NCI-H446 (cell line): ENCODE data around the gene CRELD1.

Source experiments
- DNase-seq, 2 experiments: peaks; one replicate each; lab custom pipeline; 2025; lab: John Stamatoyannopoulos, UW

Gene CRELD1

DNA sequence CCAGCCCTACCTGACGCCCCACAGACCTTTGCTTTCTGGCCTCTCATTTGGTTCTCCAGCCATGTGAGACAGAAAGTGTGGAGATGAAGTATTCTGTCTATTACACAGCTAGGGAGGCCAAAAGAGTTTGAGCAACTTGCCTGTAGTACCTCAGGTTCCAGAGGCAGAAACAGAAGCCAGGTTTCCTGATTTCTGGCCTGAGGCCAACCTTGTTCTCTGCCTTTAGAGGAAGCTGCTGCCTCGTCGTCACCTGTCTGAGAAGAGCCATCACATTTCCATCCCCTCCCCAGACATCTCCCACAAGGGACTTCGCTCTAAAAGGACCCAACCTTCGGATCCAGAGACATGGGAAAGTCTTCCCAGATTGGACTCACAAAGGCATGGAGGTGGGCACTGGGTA, 27.2 kb upstream of the CRELD1 start:
- DNase-seq, result no peak

- DNase-seq, result no peak
Observed at GRCh38 chr3:9908286-9908685, 25.3 kb upstream of the CRELD1 start.

DNA sequence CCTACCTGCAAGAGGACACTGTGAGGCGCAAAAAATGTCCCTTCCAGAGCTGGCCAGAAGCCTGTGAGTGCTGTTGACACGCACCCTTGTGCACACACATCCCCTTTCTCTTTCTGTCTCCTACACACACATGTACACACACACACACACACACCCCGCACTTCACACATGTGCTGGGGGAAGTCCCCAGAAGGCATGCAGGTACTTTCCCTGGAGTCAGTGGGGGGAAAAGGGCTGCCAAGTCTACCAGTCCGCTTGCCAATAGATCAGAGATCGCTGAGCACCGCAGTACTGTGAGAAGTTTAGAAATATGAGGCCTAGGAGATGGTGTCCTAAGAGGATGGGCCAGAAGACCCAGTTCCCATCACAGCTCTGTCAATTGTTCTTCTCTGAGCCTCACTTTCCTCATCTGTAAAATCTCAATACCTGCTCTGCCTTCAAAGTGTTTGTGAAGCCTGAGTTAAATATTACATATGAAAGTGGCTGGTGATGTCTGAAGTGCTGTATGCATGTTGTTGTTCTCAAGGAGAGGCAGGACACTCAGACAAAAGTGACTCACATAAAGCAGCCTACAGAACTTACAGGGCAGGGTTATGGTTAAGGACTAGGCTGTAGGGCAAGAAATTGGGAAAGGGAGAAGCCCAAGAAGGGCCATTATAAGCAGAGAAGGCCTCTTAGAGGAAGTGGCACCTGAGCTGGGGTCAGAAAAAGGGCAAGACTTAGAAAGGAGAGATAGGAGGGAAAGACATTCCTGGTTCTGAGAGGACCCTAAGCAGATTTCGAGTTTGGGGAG, 24.2 kb upstream of the CRELD1 start:
- no peak for DNase-seq

DNA sequence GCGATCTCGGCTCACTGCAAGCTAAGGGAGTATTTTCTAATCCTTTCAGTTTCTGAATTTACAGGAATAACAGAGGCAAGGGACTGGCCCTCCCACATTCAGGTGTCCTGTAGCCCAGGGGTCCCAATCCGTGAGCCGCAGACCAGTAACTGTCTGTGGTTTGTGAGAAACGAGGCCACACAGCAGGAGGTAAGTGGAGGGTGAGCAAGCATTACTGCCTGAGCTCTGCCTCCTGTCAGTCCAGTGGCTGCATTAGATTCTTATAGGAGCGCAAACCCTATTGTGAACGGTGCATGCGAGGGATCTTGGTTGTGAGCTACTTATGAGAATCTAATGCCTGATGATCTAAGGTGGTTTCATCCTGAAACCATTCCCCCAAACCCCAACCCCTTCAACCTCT, 21.8 kb upstream of the CRELD1 start:
- DNase-seq, result no peak

DNA sequence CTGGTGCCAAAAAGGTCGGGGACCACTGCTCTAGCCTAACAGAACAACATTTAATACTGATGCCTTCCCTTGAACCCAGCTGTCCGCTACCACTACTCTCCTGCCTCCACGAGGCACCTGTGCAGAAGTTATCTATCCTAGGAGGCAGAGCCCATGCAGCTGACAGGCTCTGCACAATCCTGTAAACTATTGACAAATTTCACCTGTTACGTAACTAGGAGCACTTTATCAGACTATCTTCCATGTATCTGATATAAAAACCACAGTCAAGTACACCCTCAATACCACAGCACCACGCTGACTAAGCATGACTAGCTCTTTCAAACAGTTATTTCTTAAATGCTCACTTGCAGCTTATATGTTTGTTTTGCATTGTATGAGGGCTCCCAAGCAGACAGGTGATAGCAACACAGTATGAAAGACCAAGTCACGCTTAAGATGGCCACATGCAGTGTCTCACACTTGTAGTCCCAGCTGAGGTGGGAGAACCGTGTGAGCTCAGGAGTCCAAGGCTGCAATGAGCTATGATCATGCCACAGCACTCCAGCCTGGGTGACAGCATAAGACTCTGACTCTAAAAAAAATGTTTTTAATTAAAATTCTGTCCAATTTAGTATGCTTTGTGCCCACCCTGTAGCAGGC, 21.2 kb upstream of the CRELD1 start:
- no peak for DNase-seq

- no peak for DNase-seq
Observed at GRCh38 chr3:9913601-9914000, 20.0 kb upstream of the CRELD1 start.

DNA sequence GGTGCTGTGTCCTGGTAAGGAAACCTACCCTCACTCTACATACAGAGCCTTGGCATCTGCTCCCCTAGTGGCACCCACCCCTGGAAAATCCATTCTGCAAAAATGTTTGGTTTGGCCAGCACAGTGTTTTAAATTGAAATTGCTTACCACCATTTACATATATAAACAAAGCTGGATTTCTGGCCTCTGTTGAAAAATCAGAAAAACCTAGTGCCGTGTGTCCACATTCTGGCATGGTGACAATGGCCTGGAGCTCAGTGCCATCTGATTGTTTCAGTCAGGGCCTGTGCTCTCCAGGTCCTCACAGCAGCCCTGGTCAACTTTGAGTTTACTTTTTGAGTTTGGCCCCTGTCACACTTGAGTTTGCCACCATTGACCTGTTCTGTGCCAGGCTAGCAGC, 19.6 kb upstream of the CRELD1 start:
- no peak for DNase-seq

DNA sequence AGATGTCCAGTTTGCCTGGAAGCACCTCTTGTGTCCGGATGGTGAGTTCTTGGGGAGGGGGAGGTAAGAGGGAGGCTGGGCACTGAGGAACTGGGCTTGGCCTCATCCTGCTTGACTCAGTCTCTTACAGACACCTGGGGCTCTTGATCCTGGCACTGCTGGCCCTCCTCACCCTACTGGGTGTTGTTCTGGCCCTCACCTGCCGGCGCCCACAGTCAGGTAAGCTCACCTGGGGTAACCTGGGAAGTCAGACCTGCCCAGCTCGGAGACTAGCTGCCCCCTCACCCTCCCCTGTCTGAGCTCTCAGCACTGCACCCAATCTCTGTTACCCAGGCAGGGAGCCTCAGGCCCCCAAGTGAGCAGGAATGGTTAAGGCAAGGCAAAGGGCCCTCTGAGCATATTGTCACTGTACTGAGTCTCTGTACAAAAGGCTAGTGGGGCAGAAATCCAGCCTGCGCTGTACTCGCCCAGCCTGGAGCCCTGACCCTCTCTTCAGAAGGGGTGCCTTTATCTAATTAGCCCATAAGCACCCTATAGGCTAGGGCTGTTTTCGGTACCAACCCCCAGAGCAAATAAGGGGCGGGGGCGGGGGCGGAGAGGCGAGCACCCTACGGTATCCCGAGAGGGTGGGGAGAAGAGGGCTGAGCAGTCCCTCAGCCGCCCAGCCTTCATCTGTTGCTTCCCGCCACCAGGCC, 18.9 kb upstream of the CRELD1 start:
- DNase-seq, result no peak

DNA sequence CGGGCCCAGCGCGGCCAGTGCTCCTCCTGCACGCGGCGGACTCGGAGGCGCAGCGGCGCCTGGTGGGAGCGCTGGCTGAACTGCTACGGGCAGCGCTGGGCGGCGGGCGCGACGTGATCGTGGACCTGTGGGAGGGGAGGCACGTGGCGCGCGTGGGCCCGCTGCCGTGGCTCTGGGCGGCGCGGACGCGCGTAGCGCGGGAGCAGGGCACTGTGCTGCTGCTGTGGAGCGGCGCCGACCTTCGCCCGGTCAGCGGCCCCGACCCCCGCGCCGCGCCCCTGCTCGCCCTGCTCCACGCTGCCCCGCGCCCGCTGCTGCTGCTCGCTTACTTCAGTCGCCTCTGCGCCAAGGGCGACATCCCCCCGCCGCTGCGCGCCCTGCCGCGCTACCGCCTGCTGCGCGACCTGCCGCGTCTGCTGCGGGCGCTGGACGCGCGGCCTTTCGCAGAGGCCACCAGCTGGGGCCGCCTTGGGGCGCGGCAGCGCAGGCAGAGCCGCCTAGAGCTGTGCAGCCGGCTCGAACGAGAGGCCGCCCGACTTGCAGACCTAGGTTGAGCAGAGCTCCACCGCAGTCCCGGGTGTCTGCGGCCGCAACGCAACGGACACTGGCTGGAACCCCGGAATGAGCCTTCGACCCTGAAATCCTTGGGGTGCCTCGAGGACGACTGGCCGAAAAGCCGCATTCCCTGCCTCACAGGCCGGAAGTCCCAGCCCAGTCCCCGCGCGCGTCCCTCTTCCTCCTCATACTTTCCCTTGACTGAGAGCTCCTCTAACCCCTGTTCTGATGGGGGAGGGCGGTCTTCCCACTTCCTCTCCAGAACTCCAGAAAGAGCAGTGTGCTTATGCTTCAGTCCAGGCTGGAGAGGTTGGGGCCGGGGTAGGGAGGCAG, 18.1 kb upstream of the CRELD1 start:
- no peak for DNase-seq

- peak in 1 of 2 experiments; percentile 45 for DNase-seq
Observed at GRCh38 chr3:9916346-9916733, 17.3 kb upstream of the CRELD1 start.

GRCh38 chr3:9916734-9917680, 16.6 kb upstream of the CRELD1 start, which contains the start of gene IL17RC:
IL17RC (plus strand) TSS chr3:9917098; CDS start chr3:9917316, 218 bp downstream.
- DNase-seq, result peak; percentile 34 to 73

- DNase-seq, result no peak
Observed at GRCh38 chr3:9917820-9918219, 15.8 kb upstream of the CRELD1 start.

GRCh38 chr3:9918261-9919038, 15.2 kb upstream of the CRELD1 start:
- no peak for DNase-seq

DNA sequence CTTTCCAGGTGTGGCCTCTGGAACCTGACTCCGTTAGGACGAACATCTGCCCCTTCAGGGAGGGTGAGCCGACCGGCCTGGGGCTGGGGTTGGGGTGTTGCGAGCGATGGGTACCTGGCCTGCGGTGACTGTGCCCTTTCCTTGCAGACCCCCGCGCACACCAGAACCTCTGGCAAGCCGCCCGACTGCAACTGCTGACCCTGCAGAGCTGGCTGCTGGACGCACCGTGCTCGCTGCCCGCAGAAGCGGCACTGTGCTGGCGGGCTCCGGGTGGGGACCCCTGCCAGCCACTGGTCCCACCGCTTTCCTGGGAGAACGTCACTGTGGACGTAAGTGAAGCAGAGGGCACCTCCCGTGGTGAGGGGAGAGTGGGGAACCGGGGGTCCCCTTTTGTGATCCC, 5.5 kb upstream of the CRELD1 start:
- no peak for DNase-seq

DNA sequence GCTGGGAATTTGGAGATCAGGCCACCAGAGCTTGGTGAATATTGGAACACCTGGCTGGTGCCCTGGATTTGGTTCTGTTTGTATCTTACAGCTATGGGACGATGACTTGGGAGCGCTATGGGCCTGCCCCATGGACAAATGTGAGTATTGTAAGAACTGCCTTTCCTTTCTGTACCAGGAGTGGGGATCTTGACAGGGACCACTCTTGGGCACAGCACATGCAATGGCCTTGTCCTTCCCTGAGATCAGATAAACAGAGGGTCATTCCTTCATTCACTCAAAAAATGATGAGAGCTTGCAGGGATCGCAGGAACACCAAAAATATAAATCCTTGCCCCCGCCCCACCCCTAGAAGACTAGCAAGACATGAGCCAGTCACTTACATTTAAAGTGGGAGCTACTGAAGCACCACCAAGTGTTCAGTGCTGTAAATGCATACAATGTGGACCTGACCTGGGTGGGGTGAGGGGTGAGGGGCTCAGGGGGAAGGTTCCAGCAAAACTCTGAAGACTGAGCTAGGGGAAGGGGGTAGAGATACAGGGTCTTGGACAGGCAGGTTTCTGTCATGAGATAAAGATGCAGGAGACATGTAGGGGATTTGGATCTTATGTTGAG, 2.7 kb upstream of the CRELD1 start:
- DNase-seq, result no peak

- no peak for DNase-seq
Observed at GRCh38 chr3:9932535-9932842, 1.1 kb upstream of the CRELD1 start.

- peak in 1 of 2 experiments; percentile 77 for DNase-seq
Observed at GRCh38 chr3:9932843-9933560, 632 bp upstream of the CRELD1 start.

DNA sequence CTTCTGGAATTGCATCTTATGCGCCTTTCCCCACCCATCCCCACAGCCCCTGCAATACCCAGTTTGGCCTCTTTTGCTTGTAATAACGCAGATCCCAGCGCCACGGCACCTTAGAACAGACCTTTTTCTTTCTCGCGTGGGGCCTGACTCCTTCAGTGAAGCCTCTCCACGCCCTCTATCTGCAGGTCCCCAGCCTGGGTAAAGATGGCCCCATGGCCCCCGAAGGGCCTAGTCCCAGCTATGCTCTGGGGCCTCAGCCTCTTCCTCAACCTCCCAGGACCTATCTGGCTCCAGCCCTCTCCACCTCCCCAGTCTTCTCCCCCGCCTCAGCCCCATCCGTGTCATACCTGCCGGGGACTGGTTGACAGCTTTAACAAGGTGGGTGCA, 594 bp downstream of the CRELD1 start:
- peak in 1 of 2 experiments; percentile 10 for DNase-seq

GRCh38 chr3:9934993-9935392, 1.4 kb downstream of the CRELD1 start:
- no peak for DNase-seq
